HepG2 (cell line): ENCODE data around the gene PCIF1. TPM values are rescaled to one million over a fixed set of nuclear protein-coding genes. Genes with fewer than 3 reads are reported as not detected.

Experiments
- BHLHE40 ChIP-seq: IDR thresholded peaks from 2 replicates; pipeline ENCODE4 v1.6.1; 2011; ENCODE audit warnings: low read length, improper control_type of control experiment
- MIER3 ChIP-seq: IDR thresholded peaks from 2 replicates; pipeline ENCODE4 v1.6.1; 2016; ENCODE audit warnings: missing compliant biosample characterization, borderline replicate concordance
- NAIF1 ChIP-seq: sonication (generic); formaldehyde crosslinking; IDR thresholded peaks from 2 replicates; pipeline ENCODE4 v1.5.0; 2020; ENCODE audit warnings: mild to moderate bottlenecking, missing genetic modification reagents, borderline replicate concordance
- NFE2L1 ChIP-seq: sonication (generic); formaldehyde crosslinking; IDR thresholded peaks from 2 replicates; pipeline ENCODE4 v1.4.0; 2020; ENCODE audit warnings: missing genetic modification reagents, mild to moderate bottlenecking, borderline replicate concordance
- NFKB2 ChIP-seq: sonication (generic); formaldehyde crosslinking; IDR thresholded peaks from 2 replicates; pipeline ENCODE4 v1.4.0; 2020; ENCODE audit warnings: missing genetic modification reagents, borderline replicate concordance
- SIX4 ChIP-seq: sonication (generic); formaldehyde crosslinking; IDR thresholded peaks from 2 replicates; pipeline ENCODE4 v1.4.0; 2020; ENCODE audit warnings: missing genetic modification reagents
- ZBTB7B ChIP-seq: sonication (generic); formaldehyde crosslinking; IDR thresholded peaks from 2 replicates; pipeline ENCODE4 v1.4.0; 2020; ENCODE audit warnings: missing genetic modification reagents
- ZFP36L2 ChIP-seq: sonication (generic); formaldehyde crosslinking; IDR thresholded peaks from 2 replicates; pipeline ENCODE4 v1.4.0; 2020; ENCODE audit warnings: missing genetic modification reagents
- ZNF33A ChIP-seq: sonication (generic); formaldehyde crosslinking; IDR thresholded peaks from 2 replicates; pipeline ENCODE4 v1.5.1; 2020; ENCODE audit warnings: missing genetic modification reagents, mild to moderate bottlenecking, moderate library complexity, borderline replicate concordance
- ZNF468 ChIP-seq: sonication (generic); formaldehyde crosslinking; IDR thresholded peaks from 2 replicates; pipeline ENCODE4 v1.8.0; 2022; ENCODE audit warnings: mild to moderate bottlenecking, moderate library complexity, missing genetic modification reagents
- ZNF749 ChIP-seq: sonication (generic); formaldehyde crosslinking; IDR thresholded peaks from 2 replicates; pipeline ENCODE4 v1.8.0; 2022; ENCODE audit warnings: mild to moderate bottlenecking, missing genetic modification reagents, moderate library complexity, borderline replicate concordance
- ZNF773 ChIP-seq: sonication (generic); formaldehyde crosslinking; IDR thresholded peaks from 2 replicates; pipeline ENCODE4 v1.4.0; 2020; ENCODE audit warnings: missing genetic modification reagents, borderline replicate concordance
- polyA plus RNA-seq, 8 experiments: library from polyadenylated mRNA; depleted of rRNA in 3 of 8; stranded (reverse) in 7 of 8; unstranded in 1 of 8; fragments of >200 nt; fragmentation: Illumina TruSeq in 4 of 8; extraction: Trizol in 4 of 8; gene quantifications; 2 replicates each; pipeline versions ENCODE4 v1.2.1 to v1.2.3, GENCODE V29; 2011 to 2016; ENCODE audit warnings: low read depth in 4 of 8, missing spikeins in 1 of 8, mixed read lengths in 1 of 8; ENCODE audit not compliant: insufficient read depth in 1 of 8
- total RNA-seq, 5 experiments: library from RNA; depleted of rRNA; stranded (reverse); fragments of >200 nt; fragmentation: Illumina TruSeq; extraction: Trizol; gene quantifications; 2 replicates each; pipeline ENCODE4 v1.2.3, GENCODE V29; 2016; ENCODE audit warnings: low read depth in 1 of 5
- TF ChIP-seq, protein P1 (sequence below): sonication (generic); formaldehyde crosslinking; IDR thresholded peaks from 2 replicates; pipeline ENCODE4 v1.5.1; 2020; ENCODE audit warnings: missing genetic modification reagents, mild to moderate bottlenecking, borderline replicate concordance
- TF ChIP-seq, protein P2 (sequence below): sonication (generic); formaldehyde crosslinking; IDR thresholded peaks from 2 replicates; pipeline ENCODE4 v1.4.0; 2020; ENCODE audit warnings: missing genetic modification reagents, borderline replicate concordance
- TF ChIP-seq, protein P3 (sequence below): sonication (generic); formaldehyde crosslinking; IDR thresholded peaks from 2 replicates; pipeline ENCODE4 v1.8.0; 2022; ENCODE audit warnings: mild to moderate bottlenecking, missing genetic modification reagents, borderline replicate concordance

The PCIF1 gene
- total and polyA plus RNA-seq, 2 of the 13 experiments (the other 11 are each of a cell fraction or from before 2014, with no cell fraction given): 20.9 to 24.4 TPM

DNA sequence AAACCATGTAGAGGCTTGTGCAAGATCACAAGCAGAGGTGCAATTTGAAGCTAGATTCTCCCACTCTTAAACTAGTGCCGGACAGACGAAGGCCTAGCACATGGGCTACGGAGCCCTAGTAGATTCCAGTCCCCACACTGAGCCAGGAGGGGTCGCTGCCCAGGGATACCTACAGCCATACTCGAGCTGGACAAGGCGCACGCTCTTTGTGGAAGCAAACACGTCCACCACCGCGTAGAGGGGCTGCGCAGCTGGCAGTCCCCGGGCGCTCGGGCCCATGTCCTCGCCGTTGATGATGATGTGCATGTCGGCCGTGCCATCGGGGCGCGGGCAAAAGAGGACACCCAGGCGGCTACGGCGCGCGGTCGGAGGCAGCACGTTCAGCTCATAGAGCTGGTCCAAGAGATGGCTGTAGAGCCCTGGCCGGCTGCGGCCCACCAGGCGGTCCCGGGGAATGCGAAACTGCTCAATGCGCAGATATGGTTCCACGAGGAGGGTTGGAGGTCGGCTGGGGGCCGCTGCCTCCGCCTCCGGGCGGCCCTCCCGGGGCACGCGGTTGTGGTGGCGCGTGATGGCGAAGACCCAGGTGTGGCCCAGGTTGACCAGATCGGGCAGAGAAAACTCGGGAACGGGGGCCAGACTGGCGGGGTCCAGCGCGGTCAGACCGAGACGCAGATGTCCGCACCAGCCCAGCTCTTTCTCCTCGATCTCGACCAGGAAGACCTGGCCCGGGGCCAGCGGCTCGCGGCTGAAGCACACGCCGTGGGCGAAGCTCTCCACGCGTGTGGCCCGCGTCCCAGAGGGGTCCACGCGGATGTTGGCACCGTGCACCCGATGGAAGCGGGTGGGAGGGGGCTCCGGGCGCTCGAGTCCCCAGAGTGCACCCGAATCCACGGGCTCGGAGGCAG lies 44.2 kb upstream of the PCIF1 start (continued):
- TF ChIP-seq BHLHE40 (peak; percentile 65), NFKB2 (CRISPR knock-in tag) (no peak), SIX4 (CRISPR knock-in tag) (peak; percentile 53; the same call in 1 of the 2 replicates), ZNF773 (CRISPR knock-in tag) (peak; percentile 36), ZNF33A (CRISPR knock-in tag) (no peak), ZFP36L2 (CRISPR knock-in tag) (no peak), ZNF749 (CRISPR knock-in tag) (peak; percentile 90), NFE2L1 (CRISPR knock-in tag) (0 out of 2 replicates have a peak, but pooled peaks have one; percentile 17), NAIF1 (CRISPR knock-in tag) (no peak), MIER3 (peak; percentile 88; the same call in 1 of the 2 replicates), ZNF468 (CRISPR knock-in tag) (no peak; the same call in 1 of the 2 replicates), ZBTB7B (peak; percentile 82)
- TF ChIP-seq, protein P1, sequence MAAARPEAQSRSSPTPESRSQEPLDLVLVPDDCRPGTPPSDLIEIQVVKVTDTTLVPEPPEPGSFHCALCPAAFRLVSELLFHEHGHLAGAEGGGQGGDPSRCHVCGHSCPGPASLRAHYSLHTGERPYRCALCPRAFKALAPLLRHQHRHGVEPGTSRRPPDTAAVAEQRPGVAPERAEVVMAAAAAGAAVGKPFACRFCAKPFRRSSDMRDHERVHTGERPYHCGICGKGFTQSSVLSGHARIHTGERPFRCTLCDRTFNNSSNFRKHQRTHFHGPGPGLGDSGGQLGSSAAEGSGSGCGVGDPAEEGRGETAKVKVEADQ (CRISPR knock-in tag): peak; percentile 75; the same call in 1 of the 2 replicates
- TF ChIP-seq, protein P2, sequence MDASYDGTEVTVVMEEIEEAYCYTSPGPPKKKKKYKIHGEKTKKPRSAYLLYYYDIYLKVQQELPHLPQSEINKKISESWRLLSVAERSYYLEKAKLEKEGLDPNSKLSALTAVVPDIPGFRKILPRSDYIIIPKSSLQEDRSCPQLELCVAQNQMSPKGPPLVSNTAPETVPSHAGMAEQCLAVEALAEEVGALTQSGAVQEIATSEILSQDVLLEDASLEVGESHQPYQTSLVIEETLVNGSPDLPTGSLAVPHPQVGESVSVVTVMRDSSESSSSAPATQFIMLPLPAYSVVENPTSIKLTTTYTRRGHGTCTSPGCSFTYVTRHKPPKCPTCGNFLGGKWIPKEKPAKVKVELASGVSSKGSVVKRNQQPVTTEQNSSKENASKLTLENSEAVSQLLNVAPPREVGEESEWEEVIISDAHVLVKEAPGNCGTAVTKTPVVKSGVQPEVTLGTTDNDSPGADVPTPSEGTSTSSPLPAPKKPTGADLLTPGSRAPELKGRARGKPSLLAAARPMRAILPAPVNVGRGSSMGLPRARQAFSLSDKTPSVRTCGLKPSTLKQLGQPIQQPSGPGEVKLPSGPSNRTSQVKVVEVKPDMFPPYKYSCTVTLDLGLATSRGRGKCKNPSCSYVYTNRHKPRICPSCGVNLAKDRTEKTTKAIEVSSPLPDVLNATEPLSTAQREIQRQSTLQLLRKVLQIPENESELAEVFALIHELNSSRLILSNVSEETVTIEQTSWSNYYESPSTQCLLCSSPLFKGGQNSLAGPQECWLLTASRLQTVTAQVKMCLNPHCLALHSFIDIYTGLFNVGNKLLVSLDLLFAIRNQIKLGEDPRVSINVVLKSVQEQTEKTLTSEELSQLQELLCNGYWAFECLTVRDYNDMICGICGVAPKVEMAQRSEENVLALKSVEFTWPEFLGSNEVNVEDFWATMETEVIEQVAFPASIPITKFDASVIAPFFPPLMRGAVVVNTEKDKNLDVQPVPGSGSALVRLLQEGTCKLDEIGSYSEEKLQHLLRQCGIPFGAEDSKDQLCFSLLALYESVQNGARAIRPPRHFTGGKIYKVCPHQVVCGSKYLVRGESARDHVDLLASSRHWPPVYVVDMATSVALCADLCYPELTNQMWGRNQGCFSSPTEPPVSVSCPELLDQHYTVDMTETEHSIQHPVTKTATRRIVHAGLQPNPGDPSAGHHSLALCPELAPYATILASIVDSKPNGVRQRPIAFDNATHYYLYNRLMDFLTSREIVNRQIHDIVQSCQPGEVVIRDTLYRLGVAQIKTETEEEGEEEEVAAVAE (CRISPR knock-in tag): peak; percentile 87
- TF ChIP-seq, protein P3, sequence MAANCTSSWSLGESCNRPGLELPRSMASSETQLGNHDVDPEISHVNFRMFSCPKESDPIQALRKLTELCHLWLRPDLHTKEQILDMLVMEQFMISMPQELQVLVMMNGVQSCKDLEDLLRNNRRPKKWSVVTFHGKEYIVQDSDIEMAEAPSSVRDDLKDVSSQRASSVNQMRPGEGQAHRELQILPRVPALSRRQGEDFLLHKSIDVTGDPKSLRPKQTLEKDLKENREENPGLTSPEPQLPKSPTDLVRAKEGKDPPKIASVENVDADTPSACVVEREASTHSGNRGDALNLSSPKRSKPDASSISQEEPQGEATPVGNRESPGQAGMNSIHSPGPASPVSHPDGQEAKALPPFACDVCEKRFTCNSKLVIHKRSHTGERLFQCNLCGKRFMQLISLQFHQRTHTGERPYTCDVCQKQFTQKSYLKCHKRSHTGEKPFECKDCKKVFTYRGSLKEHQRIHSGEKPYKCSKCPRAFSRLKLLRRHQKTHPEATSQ (CRISPR knock-in tag): peak; percentile 4; the same call in 1 of the 2 replicates
